Measurements from ENCODE around the gene CYP4A22.
"Not testable (repeated sequence)": the region's sequence is repeated elsewhere in the genome, so short reads cannot be mapped to it uniquely, and the experiment has no call there.

DNA sequence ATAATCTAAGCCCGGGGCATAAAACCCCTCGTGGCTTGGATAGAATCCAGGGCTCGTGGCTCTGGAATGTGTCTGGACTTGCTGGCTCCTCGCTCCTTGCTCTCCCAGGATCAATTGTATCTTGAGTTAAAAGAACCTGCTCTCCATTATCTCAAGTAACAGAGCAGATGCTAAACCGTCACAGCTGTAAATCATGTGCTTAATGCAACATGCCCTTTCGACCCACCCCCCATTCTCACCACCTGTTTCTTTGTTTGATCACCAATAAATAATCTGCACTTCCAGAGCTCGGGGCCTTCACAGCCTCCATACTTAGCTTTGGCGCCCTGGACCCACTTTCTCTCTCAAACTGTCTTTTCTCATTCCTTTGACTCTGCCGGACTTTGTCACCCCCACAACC is 11.9 kb downstream of the CYP4A22 start:
- not testable (repeated sequence) for TF ChIP-seq SIN3A (IDR thresholded peaks at IDR 0.05; ENCODE audit: borderline replicate concordance, insufficient read depth, low read depth, low read length); REST (IDR thresholded peaks at IDR 0.05; ENCODE audit: insufficient read depth in 1 of 2, low read depth in 2 of 2, low read length in 1 of 2); POLR2AphosphoS5 (IDR thresholded peaks at IDR 0.05; ENCODE audit: low read depth, low read length)
- TF ChIP-seq, protein P1, sequence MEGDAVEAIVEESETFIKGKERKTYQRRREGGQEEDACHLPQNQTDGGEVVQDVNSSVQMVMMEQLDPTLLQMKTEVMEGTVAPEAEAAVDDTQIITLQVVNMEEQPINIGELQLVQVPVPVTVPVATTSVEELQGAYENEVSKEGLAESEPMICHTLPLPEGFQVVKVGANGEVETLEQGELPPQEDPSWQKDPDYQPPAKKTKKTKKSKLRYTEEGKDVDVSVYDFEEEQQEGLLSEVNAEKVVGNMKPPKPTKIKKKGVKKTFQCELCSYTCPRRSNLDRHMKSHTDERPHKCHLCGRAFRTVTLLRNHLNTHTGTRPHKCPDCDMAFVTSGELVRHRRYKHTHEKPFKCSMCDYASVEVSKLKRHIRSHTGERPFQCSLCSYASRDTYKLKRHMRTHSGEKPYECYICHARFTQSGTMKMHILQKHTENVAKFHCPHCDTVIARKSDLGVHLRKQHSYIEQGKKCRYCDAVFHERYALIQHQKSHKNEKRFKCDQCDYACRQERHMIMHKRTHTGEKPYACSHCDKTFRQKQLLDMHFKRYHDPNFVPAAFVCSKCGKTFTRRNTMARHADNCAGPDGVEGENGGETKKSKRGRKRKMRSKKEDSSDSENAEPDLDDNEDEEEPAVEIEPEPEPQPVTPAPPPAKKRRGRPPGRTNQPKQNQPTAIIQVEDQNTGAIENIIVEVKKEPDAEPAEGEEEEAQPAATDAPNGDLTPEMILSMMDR (IDR thresholded peaks at IDR 0.05), result not testable (repeated sequence)

Measured in Panc1 (cell line).